LNCaP clone FGC (cell line): ENCODE data around the gene ISY1.
A peak's percentile ranks its signal among the peaks of the same experiment; 100 is the strongest.
"Not testable (repeated sequence)": the region's sequence is repeated elsewhere in the genome, so short reads cannot be mapped to it uniquely, and the experiment has no call there.

Experiments
- DNase-seq: peaks from one replicate; pipeline ENCODE4 v3.0.0-alpha.2; 2011; ENCODE audit warnings: low read depth
- H3K4me3 ChIP-seq: 2 replicates; pipeline ENCODE4 v1.5.1; 2011; ENCODE audit warnings: mild to moderate bottlenecking, low read depth, low read length, control low read depth
- CTCF ChIP-seq: IDR thresholded peaks from 2 replicates; pipeline ENCODE4 v1.5.1; 2012; ENCODE audit warnings: mild to moderate bottlenecking; ENCODE audit not compliant: control insufficient read depth, insufficient read depth; ENCODE audit errors: extremely low read depth

Gene ISY1

GRCh38 chr3:129196601-129197000, 35.7 kb upstream of the ISY1 start:
- no peak for TF ChIP-seq CTCF
- H3K4me3 ChIP-seq, result no peak overlapping the region
- DNase-seq, result no peak

GRCh38 chr3:129195731-129196256, 34.9 kb upstream of the ISY1 start:
- peak; percentile 90 for DNase-seq
- H3K4me3 ChIP-seq, result peak overlapping the region; percentile 1; the same call in 1 of the 2 replicates

GRCh38 chr3:129189793-129190192, 28.9 kb upstream of the ISY1 start:
- DNase-seq, H3K4me3 ChIP-seq: not testable (repeated sequence)

More at GRCh38 chr3:129195731-129196256, 34.9 kb upstream of the ISY1 start:
- no peak for TF ChIP-seq CTCF

- no peak overlapping the region for H3K4me3 ChIP-seq
- TF ChIP-seq CTCF, result no peak
- no peak for DNase-seq
These were observed 27.0 kb upstream of the ISY1 start for GRCh38 chr3:129187857-129188256.

GRCh38 chr3:129185783-129186182, 24.9 kb upstream of the ISY1 start:
- no peak overlapping the region for H3K4me3 ChIP-seq
- TF ChIP-seq CTCF, result no peak
- no peak for DNase-seq

- DNase-seq, result not testable (repeated sequence)
- peak overlapping the region; percentile 98 for H3K4me3 ChIP-seq
These were observed 24.1 kb upstream of the ISY1 start for GRCh38 chr3:129184784-129185542.

- no peak for DNase-seq
- H3K4me3 ChIP-seq, result peak overlapping the region; percentile 98
- no peak for TF ChIP-seq CTCF
These were observed 23.5 kb upstream of the ISY1 start for GRCh38 chr3:129184396-129184657.
